22Rv1 (cell line): ENCODE results near the gene ZNF470.

ENCODE experiments used
- CTCF ChIP-seq: fragments of 450-650 bp; IDR thresholded peaks from 2 replicates; pipeline ENCODE4 v1.5.1; 2017; ENCODE audit warnings: mild to moderate bottlenecking
- ZFX ChIP-seq: fragments of 450-650 bp; IDR thresholded peaks from 2 replicates; pipeline ENCODE4 v1.6.1; 2017; ENCODE audit warnings: antibody characterized with exemption, borderline replicate concordance

- TF ChIP-seq CTCF, result no peak
- TF ChIP-seq ZFX, result no peak
These were observed 23.5 kb upstream of the ZNF470 start for GRCh38 chr19:56543776-56544175.
